GM12878 (cell line): ENCODE measurements around the gene SNCAIP. TPM values are rescaled to one million over a fixed set of nuclear protein-coding genes. Genes with fewer than 3 reads are reported as not detected.

Experiments used
- polyA plus RNA-seq, 11 experiments: library from polyadenylated mRNA; depleted of rRNA in 4 of 11; unstranded in 6 of 11; stranded (reverse) in 5 of 11; fragments of >200 nt; fragmentation: Nextera tagmentation in 4 of 11; fragmentation: Illumina TruSeq in 1 of 11; extraction: Ambion mirVana in 4 of 11; extraction: Trizol in 1 of 11; gene quantifications; 1 replicate in 1 of 11; 2 replicates in 10 of 11; pipeline versions ENCODE4 v1.2.1 to v1.2.3, GENCODE V29; 2011 to 2016; ENCODE audit warnings: inconsistent platforms in 2 of 11, missing spikeins in 2 of 11, low read depth in 1 of 11
- total RNA-seq, 4 experiments: library from RNA; depleted of rRNA in 3 of 4; stranded (reverse); fragments of >200 nt in 3 of 4; fragmentation: Illumina TruSeq in 1 of 4; extraction: Trizol in 1 of 4; gene quantifications; 2 replicates each; pipeline versions ENCODE4 v1.2.1 to v1.2.3, GENCODE V29; 2013 to 2021

Gene SNCAIP
- total and polyA plus RNA-seq, 10 of the 15 experiments (the other 5 are each of a cell fraction or from before 2014, with no cell fraction given), result 0.03 to 0.62 (median 0.16) TPM; not detected in 1

Other genes starting within 250 kb of the SNCAIP start
- gene LOX, start 234.0 kb upstream of the SNCAIP start, total RNA-seq (2014; rRNA removed), result 0.06 and 0.11 TPM in 2 replicates
- 0.13 and 0.14 TPM in 2 replicates for gene LOX, start 234.0 kb upstream of the SNCAIP start, total RNA-seq (2014; rRNA removed; fragmentation: Illumina TruSeq; extraction: Trizol)
- 0.37 and 0.69 TPM in 2 replicates for gene LOX, start 234.0 kb upstream of the SNCAIP start, total RNA-seq (2021)
- gene LOX, start 234.0 kb upstream of the SNCAIP start, polyA plus RNA-seq (2011; rRNA removed), result not detected in 2 replicates
- gene LOX, start 234.0 kb upstream of the SNCAIP start, polyA plus RNA-seq (2014; fragmentation: Illumina TruSeq; extraction: Trizol), result 0.03 TPM in 1 of 2 replicates, not detected in the other
- gene LOX, start 234.0 kb upstream of the SNCAIP start, polyA plus RNA-seq (2014; fragmentation: Nextera tagmentation; extraction: Ambion mirVana), result under 1 TPM; 0.05 to 0.07 TPM
- gene LOX, start 234.0 kb upstream of the SNCAIP start, polyA plus RNA-seq (2014; rRNA removed), result 0.03 and 0.05 TPM in 2 replicates
- under 1 TPM; 0.34 to 0.47 TPM for gene LOX, start 234.0 kb upstream of the SNCAIP start, polyA plus RNA-seq (2016; fragmentation: Nextera tagmentation; extraction: Ambion mirVana)
- 0.06 TPM in 1 of 2 replicates, not detected in the other for gene ZNF474, start 182.7 kb upstream of the SNCAIP start, total RNA-seq (2014; rRNA removed)
- 0.09 TPM in 1 of 2 replicates, not detected in the other for gene ZNF474, start 182.7 kb upstream of the SNCAIP start, total RNA-seq (2014; rRNA removed; fragmentation: Illumina TruSeq; extraction: Trizol)
- gene ZNF474, start 182.7 kb upstream of the SNCAIP start, total RNA-seq (2021), result not detected in 2 replicates
- 0.14 and 0.15 TPM in 2 replicates for gene ZNF474, start 182.7 kb upstream of the SNCAIP start, polyA plus RNA-seq (2011; rRNA removed)
- gene ZNF474, start 182.7 kb upstream of the SNCAIP start, polyA plus RNA-seq (2014; fragmentation: Illumina TruSeq; extraction: Trizol), result 0.10 TPM in 1 of 2 replicates, not detected in the other
- under 1 TPM; 0.11 to 0.13 TPM for gene ZNF474, start 182.7 kb upstream of the SNCAIP start, polyA plus RNA-seq (2014; fragmentation: Nextera tagmentation; extraction: Ambion mirVana)
- 0.05 and 0.97 TPM in 2 replicates for gene ZNF474, start 182.7 kb upstream of the SNCAIP start, polyA plus RNA-seq (2014; rRNA removed)
- gene ZNF474, start 182.7 kb upstream of the SNCAIP start, polyA plus RNA-seq (2016; fragmentation: Nextera tagmentation; extraction: Ambion mirVana), result under 1 TPM in 1 of 2 experiments, not detected in 1; 0.14 TPM